ENCODE measurements around the gene POLR2H. TPM values are rescaled to one million over a fixed set of nuclear protein-coding genes. Genes with fewer than 3 reads are reported as not detected.
A peak's percentile ranks its signal among the peaks of the same experiment; 100 is the strongest.
"Not testable (repeated sequence)": the region's sequence is repeated elsewhere in the genome, so short reads cannot be mapped to it uniquely, and the experiment has no call there.

Gene POLR2H
- total RNA-seq, 2 experiments from 2014 or later, result 130 to 143 TPM

- H3K27me3 Mint-ChIP-seq, result no peaks in the 10 kb centered on the region
- H3K9me3 Mint-ChIP-seq (ENCODE audit: low read depth), result no peaks in the 10 kb centered on the region
- ChIA-PET POLR2A (interaction anchor here (0.6 to 1.0 kb wide), 3 partner anchors 10 to 27 kb away, joined by 3 to 4 read pairs (median 3); no protein-coding TSS in a partner anchor), CTCF (interaction anchor here (0.8 to 1.3 kb wide), 3 partner anchors 9 to 178 kb away, joined by 3 to 4 read pairs (median 3); no protein-coding TSS in a partner anchor)
- peaks cover 62% of the 10 kb centered on the region for H3K4me1 Mint-ChIP-seq
- H3K4me3 Mint-ChIP-seq, result peak overlapping the region; percentile 75
- intact Hi-C loops (cut with DNase I, micrococcal nuclease), result loop anchor here (1.0 to 10.0 kb wide), 5 partner anchors 22 to 1599 kb away; partner anchors contain the start of genes AP2M1 (in 1 of the 2), EIF4G1 (in 1 of the 2), PSMD2 (in 1 of the 2) and TRA2B (in 1 of the 2)
- peak overlapping the region; percentile 85 for H3K27ac Mint-ChIP-seq
- DNase-seq (peak; percentile 92), ATAC-seq (peak; percentile 50)
- peaks cover 43% of the 10 kb centered on the region for H3K36me3 Mint-ChIP-seq (ENCODE audit: low read depth)
Observed at GRCh38 chr3:184335661-184336546, 25.6 kb upstream of the POLR2H start.

GRCh38 chr3:184336547-184337398 is 24.7 kb upstream of the POLR2H start:
- Mint-ChIP-seq H3K4me3 (peak overlapping the region; percentile 75), H3K27me3 (no peaks in the 10 kb centered on the region), H3K9me3 (ENCODE audit: low read depth) (no peaks in the 10 kb centered on the region), H3K36me3 (ENCODE audit: low read depth) (peaks cover 35% of the 10 kb centered on the region), H3K27ac (peak overlapping the region; percentile 73), H3K4me1 (peaks cover 59% of the 10 kb centered on the region)
- POLR2A ChIA-PET, result interaction anchor here (1.0 kb wide), 2 partner anchors 17 to 20 kb away, joined by 3 to 4 read pairs; no protein-coding TSS in a partner anchor
- no peak for DNase-seq
- ATAC-seq, result no peak
- CTCF ChIA-PET, result interaction anchor here (0.6 to 1.4 kb wide), 5 partner anchors 25 to 824 kb away, joined by 3 to 4 read pairs (median 3); partner anchors contain the start of genes CLCN2 and POLR2H
- intact Hi-C loops (cut with DNase I, micrococcal nuclease), result loop anchor here in 1 of 2 experiments (10.0 kb wide), 1 partner anchor 1598 kb away; the partner anchor contains the start of gene TRA2B

- POLR2A ChIA-PET, result interaction anchor here (0.8 to 1.0 kb wide), 3 partner anchors 17 to 21 kb away, joined by 3 to 4 read pairs (median 3); no protein-coding TSS in a partner anchor
- CTCF ChIA-PET, result interaction anchor here (0.6 to 1.4 kb wide), 5 partner anchors 25 to 824 kb away, joined by 3 to 4 read pairs (median 3); partner anchors contain the start of genes CLCN2 and POLR2H
- Mint-ChIP-seq H3K36me3 (ENCODE audit: low read depth) (peaks cover 30% of the 10 kb centered on the region), H3K4me1 (peaks cover 54% of the 10 kb centered on the region), H3K4me3 (peak within 1 kb of the TSS; percentile 75), H3K9me3 (ENCODE audit: low read depth) (no peaks in the 10 kb centered on the region), H3K27ac (peak within 1 kb of the TSS; percentile 73), H3K27me3 (no peaks in the 10 kb centered on the region)
- ATAC-seq, result no peak
- DNase-seq, result no peak
- intact Hi-C loops (cut with DNase I, micrococcal nuclease), result loop anchor here in 1 of 2 experiments (10.0 kb wide), 1 partner anchor 1597 kb away; the partner anchor contains the start of gene TRA2B
Observed at GRCh38 chr3:184337399-184337714, 24.2 kb upstream of the POLR2H start, which contains the start of gene FAM131A. Gene FAM131A, plus strand, starts transcription at chr3:184337600. Its CDS starts 31 bp downstream, at chr3:184337631.

- Mint-ChIP-seq H3K4me3 (peak overlapping the region; percentile 3), H3K9me3 (ENCODE audit: low read depth) (no peaks in the 10 kb centered on the region), H3K27me3 (no peaks in the 10 kb centered on the region), H3K4me1 (peaks cover 48% of the 10 kb centered on the region), H3K36me3 (ENCODE audit: low read depth) (peaks cover 23% of the 10 kb centered on the region), H3K27ac (no peak overlapping the region)
- CTCF ChIA-PET, result interaction anchor here (0.6 to 1.4 kb wide), 5 partner anchors 10 to 191 kb away, joined by 3 to 4 read pairs (median 4); partner anchors contain the start of genes CLCN2 and POLR2H
- ATAC-seq (no peak), DNase-seq (no peak)
- POLR2A ChIA-PET, result interaction anchor here (0.6 to 0.8 kb wide), 3 partner anchors 20 to 91 kb away, joined by 3 read pairs; no protein-coding TSS in a partner anchor
- intact Hi-C loops (cut with DNase I, micrococcal nuclease), result loop anchor here in 1 of 2 experiments (10.0 kb wide), 1 partner anchor 1597 kb away; the partner anchor contains the start of gene TRA2B
Observed at GRCh38 chr3:184337981-184338380, 23.5 kb upstream of the POLR2H start.

- intact Hi-C loops (cut with DNase I, micrococcal nuclease), result loop anchor here in 1 of 2 experiments (10.0 kb wide), 1 partner anchor 1596 kb away; the partner anchor contains the start of gene TRA2B
- H3K27ac Mint-ChIP-seq, result no peak overlapping the region
- ATAC-seq (no peak), DNase-seq (peak; percentile 50)
- H3K36me3 Mint-ChIP-seq (ENCODE audit: low read depth), result peaks cover 18% of the 10 kb centered on the region
- ChIA-PET POLR2A (interaction anchor here (0.6 to 0.7 kb wide), 3 partner anchors 12 to 92 kb away, joined by 3 to 4 read pairs (median 3); no protein-coding TSS in a partner anchor), CTCF (interaction anchor here (0.6 to 1.1 kb wide), 4 partner anchors 9 to 43 kb away, joined by 3 to 4 read pairs (median 3); no protein-coding TSS in a partner anchor)
- no peak overlapping the region for H3K4me3 Mint-ChIP-seq
- H3K9me3 Mint-ChIP-seq (ENCODE audit: low read depth), result no peaks in the 10 kb centered on the region
- no peaks in the 10 kb centered on the region for H3K27me3 Mint-ChIP-seq
- peaks cover 42% of the 10 kb centered on the region for H3K4me1 Mint-ChIP-seq
Observed at GRCh38 chr3:184338511-184338945, 23.0 kb upstream of the POLR2H start.

- no peak overlapping the region for H3K27ac Mint-ChIP-seq
- ATAC-seq, result no peak
- no peaks in the 10 kb centered on the region for H3K9me3 Mint-ChIP-seq (ENCODE audit: low read depth)
- intact Hi-C loops (cut with DNase I, micrococcal nuclease), result loop anchor here in 1 of 2 experiments (10.0 kb wide), 1 partner anchor 1596 kb away; the partner anchor contains the start of gene TRA2B
- ChIA-PET CTCF (interaction anchor here (0.6 to 0.9 kb wide), 2 partner anchors 21 to 43 kb away, joined by 3 read pairs; no protein-coding TSS in a partner anchor), POLR2A (interaction anchor here (0.7 kb wide), 1 partner anchor 13 kb away, joined by 4 read pairs; no protein-coding TSS in a partner anchor)
- DNase-seq, result no peak
- H3K4me1 Mint-ChIP-seq, result peaks cover 38% of the 10 kb centered on the region
- no peaks in the 10 kb centered on the region for H3K27me3 Mint-ChIP-seq
- H3K4me3 Mint-ChIP-seq, result no peak overlapping the region
- H3K36me3 Mint-ChIP-seq (ENCODE audit: low read depth), result peaks cover 14% of the 10 kb centered on the region
Observed at GRCh38 chr3:184339001-184339400, 22.5 kb upstream of the POLR2H start.

- ATAC-seq; DNase-seq; H3K27me3 Mint-ChIP-seq; H3K27ac Mint-ChIP-seq; H3K9me3 Mint-ChIP-seq (ENCODE audit: low read depth); H3K4me3 Mint-ChIP-seq: not testable (repeated sequence)
- ChIA-PET POLR2A (interaction anchor here (0.6 kb wide), 1 partner anchor 11 kb away, joined by 5 read pairs; no protein-coding TSS in a partner anchor), CTCF (interaction anchor here (0.9 kb wide), 1 partner anchor 20 kb away, joined by 3 read pairs; no protein-coding TSS in a partner anchor)
- intact Hi-C loops (cut with DNase I, micrococcal nuclease), result loop anchor here in 1 of 2 experiments (10.0 kb wide), 1 partner anchor 1595 kb away; the partner anchor contains the start of gene TRA2B
- Mint-ChIP-seq H3K36me3 (ENCODE audit: low read depth) (peaks cover 11% of the 10 kb centered on the region), H3K4me1 (peaks cover 32% of the 10 kb centered on the region)
Observed at GRCh38 chr3:184339451-184340135, 21.9 kb upstream of the POLR2H start.

- POLR2A ChIA-PET, result no interaction called here
- ATAC-seq, result no peak
Observed at GRCh38 chr3:184341925-184342324, 19.6 kb upstream of the POLR2H start.

GRCh38 chr3:184343200-184343876 is 18.2 kb upstream of the POLR2H start:
- DNase-seq (no peak), ATAC-seq (no peak)
- Mint-ChIP-seq H3K9me3 (ENCODE audit: low read depth) (no peaks in the 10 kb centered on the region), H3K27ac (no peak overlapping the region), H3K4me1 (peaks cover 3% of the 10 kb centered on the region), H3K36me3 (ENCODE audit: low read depth) (no peaks in the 10 kb centered on the region), H3K4me3 (no peak overlapping the region), H3K27me3 (no peaks in the 10 kb centered on the region)
- CTCF ChIA-PET, result no interaction called here
- POLR2A ChIA-PET, result interaction anchor here (0.7 kb wide), 1 partner anchor 25 kb away, joined by 3 read pairs; no protein-coding TSS in a partner anchor
- intact Hi-C loops (cut with DNase I, micrococcal nuclease), result no loop called here

More at GRCh38 chr3:184341925-184342324, 19.6 kb upstream of the POLR2H start:
- Mint-ChIP-seq H3K27me3 (no peaks in the 10 kb centered on the region), H3K9me3 (ENCODE audit: low read depth) (no peaks in the 10 kb centered on the region), H3K4me3 (no peak overlapping the region), H3K36me3 (ENCODE audit: low read depth) (no peaks in the 10 kb centered on the region), H3K4me1 (peaks cover 16% of the 10 kb centered on the region), H3K27ac (no peak overlapping the region)
- intact Hi-C loops (cut with DNase I, micrococcal nuclease), result no loop called here
- DNase-seq, result no peak
- CTCF ChIA-PET, result interaction anchor here (0.6 to 0.7 kb wide), 2 partner anchors 114 to 391 kb away, joined by 3 to 4 read pairs; no protein-coding TSS in a partner anchor
